VCaP (cell line): ENCODE results near the gene GNAI1.

Experiments
- H3K27ac ChIP-seq: fragments of 450-650 bp; 2 replicates; pipeline ENCODE4 v1.5.1; 2017
- TF ChIP-seq, protein P1 (sequence below): fragments of 450-650 bp; conservative IDR thresholded peaks from 2 replicates; pipeline ENCODE4 v1.5.1; 2017; ENCODE audit warnings: mild to moderate bottlenecking, moderate library complexity

GNAI1 gene

DNA sequence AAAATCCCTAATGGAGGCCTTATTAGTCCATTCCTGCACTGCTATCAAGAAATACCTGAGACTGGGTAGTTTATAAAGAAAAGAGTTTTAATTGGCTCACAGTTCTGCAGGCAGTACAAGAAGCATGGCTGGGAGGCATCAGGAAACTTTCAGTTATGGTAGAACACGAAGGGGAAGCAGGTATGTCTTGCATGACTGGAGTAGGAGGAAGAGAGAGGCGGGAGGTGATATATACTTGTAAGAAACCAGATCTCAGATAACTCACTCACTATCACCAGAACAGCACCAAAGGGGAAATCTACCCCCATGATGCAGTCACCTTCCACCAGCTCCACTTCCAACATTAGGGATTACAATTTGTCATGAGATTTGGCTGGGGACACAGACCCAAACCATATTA is 35.8 kb downstream of the GNAI1 start:
- TF ChIP-seq, protein P1, sequence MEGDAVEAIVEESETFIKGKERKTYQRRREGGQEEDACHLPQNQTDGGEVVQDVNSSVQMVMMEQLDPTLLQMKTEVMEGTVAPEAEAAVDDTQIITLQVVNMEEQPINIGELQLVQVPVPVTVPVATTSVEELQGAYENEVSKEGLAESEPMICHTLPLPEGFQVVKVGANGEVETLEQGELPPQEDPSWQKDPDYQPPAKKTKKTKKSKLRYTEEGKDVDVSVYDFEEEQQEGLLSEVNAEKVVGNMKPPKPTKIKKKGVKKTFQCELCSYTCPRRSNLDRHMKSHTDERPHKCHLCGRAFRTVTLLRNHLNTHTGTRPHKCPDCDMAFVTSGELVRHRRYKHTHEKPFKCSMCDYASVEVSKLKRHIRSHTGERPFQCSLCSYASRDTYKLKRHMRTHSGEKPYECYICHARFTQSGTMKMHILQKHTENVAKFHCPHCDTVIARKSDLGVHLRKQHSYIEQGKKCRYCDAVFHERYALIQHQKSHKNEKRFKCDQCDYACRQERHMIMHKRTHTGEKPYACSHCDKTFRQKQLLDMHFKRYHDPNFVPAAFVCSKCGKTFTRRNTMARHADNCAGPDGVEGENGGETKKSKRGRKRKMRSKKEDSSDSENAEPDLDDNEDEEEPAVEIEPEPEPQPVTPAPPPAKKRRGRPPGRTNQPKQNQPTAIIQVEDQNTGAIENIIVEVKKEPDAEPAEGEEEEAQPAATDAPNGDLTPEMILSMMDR = no peak
- no peak overlapping the region for H3K27ac ChIP-seq

DNA sequence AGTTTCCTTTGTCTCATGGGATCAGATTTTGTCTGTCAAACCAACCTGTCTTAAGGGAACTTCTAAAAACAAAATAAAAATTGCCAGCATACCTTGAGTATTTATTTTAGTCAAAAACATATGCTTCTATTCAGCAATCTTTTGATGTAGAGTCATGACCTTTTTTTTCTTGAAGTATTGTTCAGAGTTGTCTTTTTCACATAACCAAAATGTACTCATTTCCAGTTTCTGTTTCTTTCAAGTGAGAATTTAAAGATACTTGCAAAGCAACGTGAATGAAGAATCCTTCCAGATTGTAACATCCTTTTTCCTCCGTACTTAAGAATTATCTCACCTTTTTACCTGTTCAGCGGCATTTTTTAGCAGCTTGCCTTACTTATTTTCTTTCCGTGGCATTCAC is 37.8 kb downstream of the GNAI1 start:
- H3K27ac ChIP-seq = no peak overlapping the region
- TF ChIP-seq, protein P1 = no peak

DNA sequence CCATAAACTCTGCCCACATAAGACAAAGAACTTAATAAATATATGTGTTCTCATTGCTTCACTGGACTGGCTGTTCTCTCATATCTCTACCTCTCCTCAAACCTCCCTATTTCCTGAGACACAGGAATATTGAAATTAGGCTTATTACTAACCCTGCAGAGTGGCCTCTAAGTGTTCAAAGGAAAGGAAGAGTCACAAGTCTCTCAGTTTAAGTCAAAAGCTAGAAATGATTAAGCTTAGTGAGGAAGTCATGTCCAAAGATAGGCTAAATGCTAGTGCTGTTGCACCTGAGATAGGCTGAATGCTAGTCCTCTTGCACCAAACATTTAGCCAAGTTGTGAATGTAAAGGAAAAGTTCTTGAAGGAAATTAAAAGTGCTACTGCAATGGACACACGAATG is 41.1 kb downstream of the GNAI1 start:
- H3K27ac ChIP-seq = no peak overlapping the region
- TF ChIP-seq, protein P1 = no peak

DNA sequence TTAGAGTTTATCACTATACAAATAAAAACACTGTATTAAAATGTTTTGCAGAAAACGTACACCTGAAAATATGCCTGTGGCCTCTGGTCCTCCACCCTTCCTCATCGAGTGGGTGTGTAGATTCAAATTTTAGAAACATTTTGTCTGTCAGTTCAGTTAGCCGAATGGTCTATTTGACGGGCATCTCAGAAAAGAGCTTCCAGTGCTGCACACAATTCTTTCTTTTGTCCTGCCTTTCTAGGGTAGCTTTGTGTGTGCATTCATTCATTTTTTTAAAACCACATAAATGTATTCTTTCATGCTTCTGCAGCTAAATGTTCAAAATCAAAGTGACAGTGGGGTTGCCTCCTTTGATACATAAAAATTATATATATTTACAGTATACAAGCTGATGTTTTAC is 46.8 kb downstream of the GNAI1 start:
- TF ChIP-seq, protein P1 = no peak
- H3K27ac ChIP-seq = no peak overlapping the region

DNA sequence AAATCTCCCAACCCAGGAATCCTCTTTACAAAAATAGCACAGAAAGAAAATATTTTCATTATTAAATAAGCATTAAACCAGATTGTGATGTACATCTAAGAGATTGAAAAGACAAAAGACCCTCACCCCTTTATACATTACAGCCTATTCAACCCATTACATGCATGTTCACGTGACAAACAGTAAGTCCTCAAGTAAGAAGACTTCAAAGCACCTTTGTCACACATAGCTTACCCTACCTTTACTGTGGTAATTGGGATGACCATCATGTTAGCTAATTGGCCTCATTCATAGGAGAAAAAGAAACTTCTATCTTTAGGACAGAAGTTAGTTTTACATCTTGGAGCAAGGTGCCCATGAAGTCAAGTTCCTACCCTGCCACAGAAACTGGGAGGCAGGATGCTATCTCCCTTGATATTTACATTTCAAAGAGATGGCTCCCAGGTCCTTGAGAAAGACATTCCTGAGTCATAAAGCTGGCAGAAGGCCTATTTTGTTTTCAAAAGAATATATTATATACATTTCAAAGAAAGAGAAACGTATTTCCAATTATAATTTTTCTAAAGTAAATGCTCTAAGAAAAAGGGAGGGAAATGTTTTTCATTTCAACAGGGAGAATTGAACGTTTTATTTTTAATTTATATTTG is 48.1 kb downstream of the GNAI1 start:
- H3K27ac ChIP-seq = no peak overlapping the region
- TF ChIP-seq, protein P1 = no peak

DNA sequence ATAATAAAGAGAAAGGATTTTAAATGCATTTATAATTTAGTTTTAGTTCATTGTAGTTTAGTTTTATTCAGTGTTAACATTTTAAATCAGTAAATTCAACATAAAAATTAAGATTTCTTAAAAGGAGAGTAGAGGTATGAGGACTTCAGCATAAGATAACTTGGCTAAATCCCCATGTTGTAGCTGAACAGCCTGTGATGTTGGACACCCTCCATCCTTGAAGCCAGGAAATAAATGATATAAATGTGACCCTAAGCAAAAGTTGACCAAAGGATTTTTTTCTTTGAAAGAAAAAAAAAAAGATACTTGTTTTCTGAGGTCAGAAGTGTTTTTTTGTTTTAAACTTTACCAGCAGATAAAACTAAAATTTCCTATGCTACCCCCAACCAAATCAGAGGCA is 48.7 kb downstream of the GNAI1 start:
- no peak overlapping the region for H3K27ac ChIP-seq
- TF ChIP-seq, protein P1 = no peak

DNA sequence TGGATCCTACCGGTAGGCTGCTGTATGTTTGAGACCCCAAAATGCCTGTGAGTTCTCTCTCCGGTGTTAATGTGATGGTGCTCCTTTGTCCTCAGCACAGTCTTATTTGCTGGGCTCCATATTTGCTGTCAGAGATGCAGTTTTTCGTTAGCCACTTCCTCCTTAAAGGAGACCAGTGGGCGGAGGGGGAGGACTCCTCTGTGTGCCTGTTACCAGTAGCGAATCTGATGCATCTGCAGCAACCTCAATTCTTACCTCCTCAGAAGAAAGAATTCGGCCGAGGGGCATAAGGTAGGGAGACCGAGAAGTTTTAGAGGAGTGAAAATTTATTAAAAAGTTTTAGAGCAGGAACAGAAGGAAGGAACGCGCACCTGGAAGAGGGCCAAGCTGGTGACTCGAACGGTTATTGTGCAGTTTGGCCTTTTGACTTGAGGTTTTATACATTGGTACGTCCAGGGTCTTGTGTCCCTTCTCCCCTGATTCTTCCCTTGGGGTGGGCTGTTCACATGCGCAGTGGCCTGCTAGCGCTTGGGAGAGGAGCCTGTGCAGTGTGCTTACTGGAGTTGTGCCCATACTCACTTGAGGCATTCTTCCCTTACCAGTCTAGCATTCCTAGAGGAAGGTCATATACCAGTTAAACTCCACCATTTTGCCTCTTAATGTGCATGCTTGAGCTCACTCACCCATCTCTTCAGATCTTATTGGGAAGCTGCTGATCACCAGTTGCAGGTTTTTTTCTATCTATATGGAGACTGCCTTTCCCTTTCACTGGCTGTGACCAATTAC is 49.5 kb downstream of the GNAI1 start:
- no peak overlapping the region for H3K27ac ChIP-seq
- TF ChIP-seq, protein P1 = no peak
